Colonic mucosa (tissue), 4 donors: Measurements from ENCODE around the gene TGDS. TPM values are rescaled to one million over a fixed set of nuclear protein-coding genes. Genes with fewer than 3 reads are reported as not detected.
"Not testable (repeated sequence)": the region's sequence is repeated elsewhere in the genome, so short reads cannot be mapped to it uniquely, and the experiment has no call there.

ENCODE experiments used
- DNase-seq: peaks from one replicate; pipeline ENCODE4 v3.0.0-alpha.2; 2020
- H3K27ac ChIP-seq: fragments of 200-600 bp; one replicate; pipeline ENCODE4 v1.8.0; 2021
- H3K27me3 ChIP-seq: fragments of 200-600 bp; one replicate; pipeline ENCODE4 v1.8.0; 2021
- H3K36me3 ChIP-seq: fragments of 200-600 bp; one replicate; pipeline ENCODE4 v1.8.0; 2021
- H3K4me1 ChIP-seq: fragments of 200-600 bp; one replicate; pipeline ENCODE4 v1.8.0; 2021; ENCODE audit warnings: mild to moderate bottlenecking
- H3K4me3 ChIP-seq: fragments of 200-600 bp; one replicate; pipeline ENCODE4 v1.8.0; 2021
- H3K9ac ChIP-seq, 2 donors: one replicate each; pipeline ENCODE4 v1.7.0; 2013; ENCODE audit warnings: control low read depth in 2 of 2, low read depth in 2 of 2, low read length in 2 of 2
- H3K9me3 ChIP-seq: fragments of 200-600 bp; one replicate; pipeline ENCODE4 v1.8.0; 2021
- intact Hi-C: fragments of 100-400 bp; cut with DNase I; formaldehyde crosslinking; loops from one replicate; pipeline ENCODE4 v1.14.1; 2022
- total RNA-seq, 2 donors: library from RNA; stranded (reverse); fragmentation: NEBNext Ultra II Directional in 1 of 2; extraction: Animal tissue kit (Norgen Biotek cat#: 25700) in 1 of 2; gene quantifications; one replicate each; pipeline ENCODE4 v1.2.1, GENCODE V29; 2021
- TF ChIP-seq, protein P1 (sequence below): fragments of 200-600 bp; IDR thresholded peaks from one replicate; pipeline ENCODE4 v1.8.0; 2022; ENCODE audit warnings: antibody characterized with exemption, mild to moderate bottlenecking
- donor health status: healthy.
- donor health status: DM: no; HTN: no; CAD: no.
- donor health status: DM: no; HTN: no; CAD: no.

TGDS gene, protein sequence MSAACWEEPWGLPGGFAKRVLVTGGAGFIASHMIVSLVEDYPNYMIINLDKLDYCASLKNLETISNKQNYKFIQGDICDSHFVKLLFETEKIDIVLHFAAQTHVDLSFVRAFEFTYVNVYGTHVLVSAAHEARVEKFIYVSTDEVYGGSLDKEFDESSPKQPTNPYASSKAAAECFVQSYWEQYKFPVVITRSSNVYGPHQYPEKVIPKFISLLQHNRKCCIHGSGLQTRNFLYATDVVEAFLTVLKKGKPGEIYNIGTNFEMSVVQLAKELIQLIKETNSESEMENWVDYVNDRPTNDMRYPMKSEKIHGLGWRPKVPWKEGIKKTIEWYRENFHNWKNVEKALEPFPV
- 1 to 10 TPM; 7.2 to 9.3 TPM for total RNA-seq

DNA sequence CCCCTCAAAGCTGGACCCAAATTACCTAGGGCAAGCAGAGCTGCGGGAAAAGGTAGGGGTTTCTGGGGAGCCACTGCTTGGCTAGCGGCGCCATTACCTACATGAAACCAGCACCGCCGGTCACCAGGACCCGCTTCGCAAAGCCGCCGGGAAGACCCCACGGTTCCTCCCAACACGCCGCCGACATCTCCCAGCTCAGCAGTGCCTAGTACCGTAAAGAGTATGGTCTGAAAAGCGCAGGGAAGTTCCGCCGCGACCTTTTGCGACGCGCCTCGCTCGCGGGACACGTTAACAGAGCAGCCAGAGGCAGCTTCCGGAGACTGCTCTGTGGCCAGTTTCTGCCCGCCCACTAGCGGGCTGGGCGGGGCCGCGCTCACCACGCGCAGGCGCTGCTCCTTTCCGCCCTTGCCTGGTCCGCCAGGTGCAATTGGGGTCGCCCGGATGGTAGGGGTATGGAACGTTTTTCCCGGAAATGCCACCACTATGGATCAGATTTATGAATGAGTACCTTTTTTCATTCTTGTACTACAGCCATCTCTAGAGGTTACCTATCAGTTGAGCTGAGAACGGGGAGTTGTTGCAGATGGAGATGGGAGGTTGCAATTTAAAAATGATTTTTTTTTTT, at the start of gene TGDS:
TSS of gene TGDS (minus strand) at position 203 of the 625 bp plus-strand sequence. CDS start at position 187, 16 bp downstream.
- TF ChIP-seq, protein P1, sequence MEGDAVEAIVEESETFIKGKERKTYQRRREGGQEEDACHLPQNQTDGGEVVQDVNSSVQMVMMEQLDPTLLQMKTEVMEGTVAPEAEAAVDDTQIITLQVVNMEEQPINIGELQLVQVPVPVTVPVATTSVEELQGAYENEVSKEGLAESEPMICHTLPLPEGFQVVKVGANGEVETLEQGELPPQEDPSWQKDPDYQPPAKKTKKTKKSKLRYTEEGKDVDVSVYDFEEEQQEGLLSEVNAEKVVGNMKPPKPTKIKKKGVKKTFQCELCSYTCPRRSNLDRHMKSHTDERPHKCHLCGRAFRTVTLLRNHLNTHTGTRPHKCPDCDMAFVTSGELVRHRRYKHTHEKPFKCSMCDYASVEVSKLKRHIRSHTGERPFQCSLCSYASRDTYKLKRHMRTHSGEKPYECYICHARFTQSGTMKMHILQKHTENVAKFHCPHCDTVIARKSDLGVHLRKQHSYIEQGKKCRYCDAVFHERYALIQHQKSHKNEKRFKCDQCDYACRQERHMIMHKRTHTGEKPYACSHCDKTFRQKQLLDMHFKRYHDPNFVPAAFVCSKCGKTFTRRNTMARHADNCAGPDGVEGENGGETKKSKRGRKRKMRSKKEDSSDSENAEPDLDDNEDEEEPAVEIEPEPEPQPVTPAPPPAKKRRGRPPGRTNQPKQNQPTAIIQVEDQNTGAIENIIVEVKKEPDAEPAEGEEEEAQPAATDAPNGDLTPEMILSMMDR, result no peak
- Histone ChIP-seq H3K9me3 (no peaks in the 10 kb centered on the region), H3K9ac (peak within 1 kb of the TSS; percentile 82 to 97), H3K4me1 (peaks cover 10% of the 10 kb centered on the region), H3K27me3 (no peaks in the 10 kb centered on the region), H3K36me3 (no peaks in the 10 kb centered on the region), H3K27ac (peak within 1 kb of the TSS; percentile 76), H3K4me3 (peak within 1 kb of the TSS; percentile 80)
- intact Hi-C loops, result loop anchor here (5.0 kb wide), 1 partner anchor 49 kb away; no protein-coding TSS in a partner anchor
- DNase-seq, result peak; percentile 93

DNA sequence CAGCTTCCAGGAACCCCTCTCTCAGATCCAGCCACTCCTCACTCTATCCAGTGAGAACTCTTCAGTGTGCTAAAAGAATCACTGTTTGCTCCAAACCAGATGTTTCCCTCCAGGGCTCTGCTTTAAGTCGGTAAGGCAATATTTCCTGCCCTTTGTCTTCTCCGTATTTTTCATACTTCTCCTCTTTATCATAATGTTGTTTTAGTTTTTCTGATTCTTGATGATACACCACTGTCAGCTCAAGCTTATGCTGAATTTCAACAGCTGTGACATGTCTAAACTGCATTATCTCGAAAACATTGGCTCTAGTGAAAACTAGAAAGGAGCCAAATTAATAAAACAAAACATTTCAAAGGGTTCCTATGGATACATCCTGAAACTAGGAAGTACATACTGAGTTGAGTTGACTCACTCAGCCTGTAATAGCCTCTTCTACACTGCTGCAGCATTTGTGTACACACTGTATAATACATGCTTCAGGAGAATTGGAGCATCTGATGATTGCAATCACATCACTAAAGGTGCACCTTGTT, 45.5 kb upstream of the TGDS start:
- TF ChIP-seq, protein P1, result no peak
- no peak overlapping the region for H3K27ac ChIP-seq
- no peak for DNase-seq
- no peaks in the 10 kb centered on the region for H3K27me3 ChIP-seq
- no peaks in the 10 kb centered on the region for H3K4me1 ChIP-seq
- H3K4me3 ChIP-seq, result no peak overlapping the region
- no peaks in the 10 kb centered on the region for H3K9me3 ChIP-seq
- no peak overlapping the region for H3K9ac ChIP-seq
- no peaks in the 10 kb centered on the region for H3K36me3 ChIP-seq
- intact Hi-C loops, result no loop called here

DNA sequence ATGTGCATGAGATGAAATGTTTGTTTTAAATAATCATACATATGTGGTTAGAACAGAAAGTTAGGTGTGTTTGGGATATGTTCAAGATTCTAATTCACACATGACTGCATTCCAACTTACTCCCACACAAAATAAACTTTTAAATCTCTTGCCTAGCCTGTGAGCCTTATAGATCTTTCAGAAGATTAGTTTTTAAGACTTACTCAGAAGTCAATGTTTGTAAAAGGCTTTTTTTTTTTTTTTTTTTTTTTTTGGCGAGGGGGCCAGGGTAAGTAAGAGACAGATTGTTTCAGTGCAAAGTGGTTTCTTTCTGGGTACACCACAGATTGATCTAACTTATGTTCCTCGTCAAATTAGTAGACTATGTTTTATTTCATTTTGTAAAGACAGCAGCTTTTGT, 44.8 kb upstream of the TGDS start:
- no peaks in the 10 kb centered on the region for H3K9me3 ChIP-seq
- no peak overlapping the region for H3K27ac ChIP-seq
- H3K36me3 ChIP-seq, result no peaks in the 10 kb centered on the region
- no peak for DNase-seq
- H3K4me3 ChIP-seq, result no peak overlapping the region
- TF ChIP-seq, protein P1, result no peak
- H3K9ac ChIP-seq, result no peak overlapping the region
- no peaks in the 10 kb centered on the region for H3K27me3 ChIP-seq
- intact Hi-C loops, result no loop called here
- H3K4me1 ChIP-seq, result no peaks in the 10 kb centered on the region

DNA sequence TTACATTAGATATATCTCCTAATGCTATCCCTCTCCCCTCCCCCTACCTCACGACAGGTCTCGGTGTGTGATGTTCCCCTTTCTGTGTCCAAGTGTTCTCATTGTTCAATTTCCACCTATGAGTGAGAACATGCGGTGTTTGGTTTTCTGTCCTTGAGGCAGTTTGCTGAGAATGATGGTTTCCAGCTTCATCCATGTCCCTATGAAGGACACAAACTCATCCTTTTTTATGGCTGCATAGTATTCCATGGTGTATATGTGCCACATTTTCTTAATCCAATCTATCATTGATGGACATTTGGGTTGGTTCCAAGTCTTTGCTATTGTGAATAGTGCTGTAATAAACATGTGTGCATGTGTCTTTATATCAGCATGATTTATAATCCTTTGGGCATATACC, 41.7 kb upstream of the TGDS start:
- intact Hi-C loops, H3K36me3 ChIP-seq: not testable (repeated sequence)

DNA sequence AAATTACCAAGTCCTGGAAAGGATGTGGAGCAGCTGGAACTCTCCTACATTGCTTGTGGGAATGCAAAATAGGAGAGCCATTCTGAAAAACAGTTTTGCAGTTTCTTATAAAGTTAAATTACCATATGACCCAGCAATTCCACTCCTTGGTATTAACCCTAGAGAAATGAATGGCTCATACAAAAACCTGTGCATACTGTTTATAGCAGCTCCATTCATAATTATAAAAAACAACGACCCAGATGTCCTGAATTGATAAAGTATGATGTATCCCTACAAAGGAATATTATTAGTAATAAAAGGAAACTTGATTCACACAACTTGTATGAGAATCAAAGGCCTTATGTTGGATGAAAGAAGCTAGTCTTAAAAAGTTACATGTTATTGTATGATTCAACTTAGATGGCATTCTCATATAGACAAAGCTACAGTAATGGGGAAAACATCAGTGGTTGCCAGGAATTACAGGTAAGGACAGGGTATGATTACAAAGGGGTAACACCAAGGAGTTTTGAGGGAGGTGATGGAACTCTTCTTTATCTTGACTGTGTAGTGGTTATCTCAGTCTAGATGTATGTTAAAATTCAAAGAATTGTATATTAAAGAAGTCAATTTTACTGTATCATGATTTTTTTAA, 41.1 kb upstream of the TGDS start:
- H3K4me3 ChIP-seq, result no peak overlapping the region
- no peaks in the 10 kb centered on the region for H3K9me3 ChIP-seq
- no peak overlapping the region for H3K9ac ChIP-seq
- H3K4me1 ChIP-seq, result no peaks in the 10 kb centered on the region
- TF ChIP-seq, protein P1, result no peak
- no peak for DNase-seq
- no peaks in the 10 kb centered on the region for H3K36me3 ChIP-seq
- no peak overlapping the region for H3K27ac ChIP-seq
- intact Hi-C loops, result no loop called here
- no peaks in the 10 kb centered on the region for H3K27me3 ChIP-seq

More for the DNA sequence above, 41.7 kb upstream of the TGDS start:
- H3K27me3 ChIP-seq, H3K9me3 ChIP-seq, H3K27ac ChIP-seq, H3K9ac ChIP-seq, H3K4me3 ChIP-seq, H3K4me1 ChIP-seq, DNase-seq: not testable (repeated sequence)

DNA sequence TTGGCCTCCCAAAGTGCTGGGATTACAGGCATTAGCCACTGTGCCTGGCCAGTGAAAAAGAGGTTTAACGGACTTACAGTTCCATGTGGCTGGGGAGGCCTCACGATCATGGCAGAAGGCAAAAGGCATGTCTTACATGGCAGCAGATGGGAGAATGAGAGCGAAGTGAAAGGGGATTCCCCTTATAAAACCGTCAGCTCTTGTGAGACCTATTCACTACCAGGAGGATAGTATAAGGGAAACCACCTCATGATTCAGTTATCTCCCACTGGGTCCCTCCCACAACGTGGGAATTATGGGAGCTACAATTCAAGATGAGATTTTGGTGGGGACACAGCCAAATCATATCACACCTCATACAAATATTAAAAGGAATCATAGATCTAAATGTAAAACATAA, 40.1 kb upstream of the TGDS start:
- intact Hi-C loops, H3K36me3 ChIP-seq, H3K27me3 ChIP-seq, H3K9ac ChIP-seq, H3K4me3 ChIP-seq, DNase-seq, H3K4me1 ChIP-seq, H3K27ac ChIP-seq, H3K9me3 ChIP-seq: not testable (repeated sequence)
